Astrocyte (in vitro differentiated cells and primary cell): ENCODE data around the gene LAMP1. TPM values are rescaled to one million over a fixed set of nuclear protein-coding genes. Genes with fewer than 3 reads are reported as not detected.

Experiments used
- DNase-seq: peaks from one replicate; pipeline ENCODE4 v3.0.0-alpha.2; 2010; ENCODE audit warnings: low read depth
- FAIRE-seq: peaks from 2 replicates; lab custom pipeline; 2011; peaks lifted over from hg19 to GRCh38; lab: Jason Lieb, UNC
- H2AFZ ChIP-seq: 2 replicates; pipeline ENCODE4 v1.6.0; 2012; ENCODE audit warnings: low read depth, low read length, inconsistent platforms
- H3K27ac ChIP-seq: 2 replicates; pipeline ENCODE4 v1.5.1; 2011; ENCODE audit warnings: low read depth, low read length, inconsistent platforms
- H3K27me3 ChIP-seq: 2 replicates; pipeline ENCODE4 v1.6.0; 2011; ENCODE audit warnings: low read length, inconsistent platforms; ENCODE audit not compliant: insufficient read depth
- H3K36me3 ChIP-seq: 2 replicates; pipeline ENCODE4 v1.5.1; 2011; ENCODE audit warnings: low read length, inconsistent platforms; ENCODE audit not compliant: insufficient read depth
- H3K4me1 ChIP-seq: 2 replicates; pipeline ENCODE4 v1.5.1; 2011; ENCODE audit warnings: low read length, inconsistent platforms; ENCODE audit not compliant: insufficient read depth
- H3K4me2 ChIP-seq: 2 replicates; pipeline ENCODE4 v1.6.0; 2012; ENCODE audit warnings: low read length, inconsistent platforms
- H3K4me3 ChIP-seq: 2 replicates; pipeline ENCODE4 v1.5.1; 2011; ENCODE audit warnings: low read depth, mild to moderate bottlenecking, low read length, inconsistent platforms; ENCODE audit not compliant: insufficient read depth
- H3K79me2 ChIP-seq: 2 replicates; pipeline ENCODE4 v1.6.0; 2012; ENCODE audit warnings: mild to moderate bottlenecking, low read length, inconsistent platforms; ENCODE audit not compliant: insufficient read depth
- H3K9ac ChIP-seq: 2 replicates; pipeline ENCODE4 v1.6.0; 2012; ENCODE audit warnings: mild to moderate bottlenecking, low read length, inconsistent platforms
- H3K9me3 ChIP-seq: 2 replicates; pipeline ENCODE4 v1.5.1; 2012; ENCODE audit warnings: low read depth, mild to moderate bottlenecking, low read length, inconsistent platforms; ENCODE audit not compliant: insufficient read depth
- H4K20me1 ChIP-seq: 2 replicates; pipeline ENCODE4 v1.6.0; 2012; ENCODE audit warnings: low read length, inconsistent platforms; ENCODE audit not compliant: insufficient read depth
- H3K27ac Mint-ChIP-seq: one replicate; pipeline ENCODE4 v1.8.0; 2021; ENCODE audit warnings: mild to moderate bottlenecking, mixed read lengths; ENCODE audit not compliant: unreplicated experiment
- H3K27me3 Mint-ChIP-seq: one replicate; pipeline ENCODE4 v1.8.0; 2021; ENCODE audit warnings: low read depth, mixed read lengths; ENCODE audit not compliant: unreplicated experiment
- H3K36me3 Mint-ChIP-seq: one replicate; pipeline ENCODE4 v1.8.0; 2021; ENCODE audit warnings: low read depth, mixed read lengths; ENCODE audit not compliant: unreplicated experiment
- H3K4me1 Mint-ChIP-seq: one replicate; pipeline ENCODE4 v1.8.0; 2021; ENCODE audit warnings: low read depth, mixed read lengths; ENCODE audit not compliant: unreplicated experiment
- H3K4me3 Mint-ChIP-seq: one replicate; pipeline ENCODE4 v1.8.0; 2021; ENCODE audit warnings: mild to moderate bottlenecking, moderate library complexity, mixed read lengths; ENCODE audit not compliant: unreplicated experiment
- H3K9me3 Mint-ChIP-seq: one replicate; pipeline ENCODE4 v1.8.0; 2021; ENCODE audit warnings: mild to moderate bottlenecking, mixed read lengths; ENCODE audit not compliant: unreplicated experiment
- CTCF ChIP-seq: IDR thresholded peaks from 2 replicates; pipeline ENCODE4 v1.5.1; 2011; ENCODE audit warnings: low read depth, mild to moderate bottlenecking, inconsistent platforms, low read length, moderate library complexity; ENCODE audit not compliant: insufficient read depth
- EZH2 ChIP-seq: IDR thresholded peaks from 2 replicates; pipeline ENCODE4 v1.6.1; 2012; ENCODE audit warnings: mild to moderate bottlenecking, low read length, inconsistent platforms; ENCODE audit not compliant: insufficient read depth
- total RNA-seq: library from RNA; stranded (reverse); gene quantifications from 2 replicates; pipeline ENCODE4 v1.2.1, GENCODE V29; 2021

Gene LAMP1
- total RNA-seq, 1 donor from 2014 or later, result 313 TPM

- H3K27ac ChIP-seq, result no peak overlapping the region
- H3K27me3 Mint-ChIP-seq, result peaks cover 41% of the 10 kb centered on the region
- H3K27me3 ChIP-seq, result peaks cover 18% of the 10 kb centered on the region
- H3K4me3 ChIP-seq, result no peak overlapping the region
- H3K9me3 Mint-ChIP-seq, result peaks cover 4% of the 10 kb centered on the region
- no peaks in the 10 kb centered on the region for H3K9me3 ChIP-seq
- DNase-seq (no peak), FAIRE-seq (no peak)
- H3K4me1 Mint-ChIP-seq, result peaks cover 10% of the 10 kb centered on the region
- no peaks in the 10 kb centered on the region for H3K36me3 Mint-ChIP-seq
- no peak overlapping the region for H3K4me3 Mint-ChIP-seq
- H3K4me1 ChIP-seq, result peaks cover 11% of the 10 kb centered on the region
- peaks cover 23% of the 10 kb centered on the region for H3K79me2 ChIP-seq
- no peak overlapping the region for H3K9ac ChIP-seq
- H3K36me3 ChIP-seq, result no peaks in the 10 kb centered on the region
- H2AFZ ChIP-seq, result no peak overlapping the region
- TF ChIP-seq CTCF (no peak), EZH2 (no peak)
- no peak overlapping the region for H3K27ac Mint-ChIP-seq
- H3K4me2 ChIP-seq, result no peak overlapping the region
- peaks cover 4% of the 10 kb centered on the region for H4K20me1 ChIP-seq
Observed at GRCh38 chr13:113293686-113294085, 3.4 kb upstream of the LAMP1 start.

GRCh38 chr13:113295776-113296175, 1.3 kb upstream of the LAMP1 start:
- H3K9ac ChIP-seq, result no peak overlapping the region
- H3K4me1 Mint-ChIP-seq, result peaks cover 10% of the 10 kb centered on the region
- H3K9me3 Mint-ChIP-seq, result peaks cover 4% of the 10 kb centered on the region

More at GRCh38 chr13:113295776-113296175, 1.3 kb upstream of the LAMP1 start:
- Histone ChIP-seq H3K4me3 (no peak overlapping the region), H3K27me3 (peaks cover 4% of the 10 kb centered on the region), H3K79me2 (peaks cover 44% of the 10 kb centered on the region), H2AFZ (no peak overlapping the region), H3K4me2 (no peak overlapping the region), H3K27ac (no peak overlapping the region), H3K36me3 (no peaks in the 10 kb centered on the region), H3K4me1 (peaks cover 11% of the 10 kb centered on the region), H3K9me3 (no peaks in the 10 kb centered on the region), H4K20me1 (peaks cover 20% of the 10 kb centered on the region)
- H3K27ac Mint-ChIP-seq, result peak overlapping the region; percentile 20
- no peak for FAIRE-seq
- H3K27me3 Mint-ChIP-seq, result peaks cover 22% of the 10 kb centered on the region
- DNase-seq, result no peak
- no peak for TF ChIP-seq EZH2
- no peak for TF ChIP-seq CTCF
- peak overlapping the region; percentile 92 for H3K4me3 Mint-ChIP-seq
- no peaks in the 10 kb centered on the region for H3K36me3 Mint-ChIP-seq
